ENCODE data around the gene NFKBIL1.

NFKBIL1 gene

DNA sequence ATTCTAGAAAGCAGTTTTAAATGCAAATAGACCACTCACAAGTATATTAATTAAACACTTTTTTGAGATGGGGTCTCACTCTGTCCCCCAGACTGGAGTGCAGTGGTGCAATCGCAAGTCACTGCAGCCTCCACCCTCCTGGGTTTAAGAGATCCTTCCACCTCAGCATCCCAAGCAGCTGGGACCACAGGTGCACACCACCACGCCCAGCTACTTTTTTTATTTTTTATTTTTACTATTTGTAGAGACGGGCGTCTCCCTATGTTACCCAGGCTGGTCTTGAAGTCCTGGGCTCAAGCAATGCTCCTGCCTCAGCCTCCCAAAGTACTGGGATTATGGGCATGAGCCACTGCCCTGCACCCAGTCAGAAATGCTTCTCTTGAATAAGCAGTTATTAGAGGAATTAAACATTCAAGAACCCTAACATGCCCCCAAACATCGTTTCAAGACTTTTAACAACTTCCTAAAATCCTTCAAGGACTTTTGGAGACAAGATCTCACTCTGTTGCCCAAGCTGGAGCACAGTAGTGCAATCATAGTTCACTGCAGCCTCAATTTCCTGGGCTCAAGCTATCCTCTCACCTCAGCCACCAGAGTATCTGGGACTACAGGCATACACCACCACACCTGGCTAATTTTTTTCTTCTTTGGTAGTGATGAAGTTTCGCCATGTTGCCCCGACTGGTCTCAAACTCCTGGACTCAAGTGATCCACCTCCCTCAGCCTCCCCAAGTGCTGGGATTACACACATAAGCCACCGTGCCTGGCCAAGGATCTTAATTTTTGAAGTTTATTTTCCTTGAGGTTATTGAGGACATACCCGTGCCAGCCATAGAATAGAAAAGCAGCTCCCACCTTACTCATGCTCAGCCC, 15.4 kb upstream of the NFKBIL1 start:
- TF ChIP-seq, protein P1, sequence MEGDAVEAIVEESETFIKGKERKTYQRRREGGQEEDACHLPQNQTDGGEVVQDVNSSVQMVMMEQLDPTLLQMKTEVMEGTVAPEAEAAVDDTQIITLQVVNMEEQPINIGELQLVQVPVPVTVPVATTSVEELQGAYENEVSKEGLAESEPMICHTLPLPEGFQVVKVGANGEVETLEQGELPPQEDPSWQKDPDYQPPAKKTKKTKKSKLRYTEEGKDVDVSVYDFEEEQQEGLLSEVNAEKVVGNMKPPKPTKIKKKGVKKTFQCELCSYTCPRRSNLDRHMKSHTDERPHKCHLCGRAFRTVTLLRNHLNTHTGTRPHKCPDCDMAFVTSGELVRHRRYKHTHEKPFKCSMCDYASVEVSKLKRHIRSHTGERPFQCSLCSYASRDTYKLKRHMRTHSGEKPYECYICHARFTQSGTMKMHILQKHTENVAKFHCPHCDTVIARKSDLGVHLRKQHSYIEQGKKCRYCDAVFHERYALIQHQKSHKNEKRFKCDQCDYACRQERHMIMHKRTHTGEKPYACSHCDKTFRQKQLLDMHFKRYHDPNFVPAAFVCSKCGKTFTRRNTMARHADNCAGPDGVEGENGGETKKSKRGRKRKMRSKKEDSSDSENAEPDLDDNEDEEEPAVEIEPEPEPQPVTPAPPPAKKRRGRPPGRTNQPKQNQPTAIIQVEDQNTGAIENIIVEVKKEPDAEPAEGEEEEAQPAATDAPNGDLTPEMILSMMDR (IDR thresholded peaks at IDR 0.05; ENCODE audit: low read depth, low read length) = no peak
- no peak overlapping the region for H3K4me3 ChIP-seq (ENCODE audit: low read depth, low read length)

DNA sequence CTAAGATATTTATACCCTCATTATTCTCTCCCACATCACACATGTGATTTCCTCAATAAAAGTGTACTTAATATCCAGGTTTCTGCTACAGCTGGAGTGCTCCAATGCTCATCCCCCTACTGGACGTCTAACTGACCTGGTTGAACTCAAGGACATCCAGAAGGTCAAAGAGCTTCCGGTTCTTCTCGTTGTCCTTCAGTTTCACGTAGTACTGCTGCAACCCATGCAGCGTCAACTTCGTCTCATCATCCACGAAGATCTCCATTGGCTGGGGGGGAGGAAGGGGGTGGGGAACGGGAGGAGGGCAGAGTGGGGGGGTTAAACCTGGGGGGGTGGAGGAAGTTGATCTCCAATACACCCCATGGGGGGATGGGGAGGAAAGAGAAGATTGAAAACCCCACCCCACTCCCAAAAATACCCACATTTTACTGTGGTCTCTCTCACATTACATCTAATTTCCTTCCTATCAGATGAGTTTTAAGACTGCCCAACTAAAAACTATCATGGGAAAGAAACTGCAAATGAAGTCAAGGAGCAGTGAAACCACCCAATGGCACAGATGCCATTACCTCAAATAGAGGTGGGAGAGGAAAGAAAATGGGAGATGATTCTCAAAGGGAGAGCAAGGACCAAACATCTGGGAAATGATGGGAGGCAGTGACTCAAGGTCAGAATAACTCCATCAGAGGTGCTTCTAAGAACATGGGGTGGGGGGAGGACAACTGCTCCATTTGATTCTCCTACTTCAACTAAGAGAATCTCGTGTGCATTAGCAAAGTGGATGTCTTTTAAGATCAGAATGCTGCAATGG, 14.6 kb upstream of the NFKBIL1 start:
- H3K4me3 ChIP-seq (ENCODE audit: low read depth, low read length) = no peak overlapping the region

DNA sequence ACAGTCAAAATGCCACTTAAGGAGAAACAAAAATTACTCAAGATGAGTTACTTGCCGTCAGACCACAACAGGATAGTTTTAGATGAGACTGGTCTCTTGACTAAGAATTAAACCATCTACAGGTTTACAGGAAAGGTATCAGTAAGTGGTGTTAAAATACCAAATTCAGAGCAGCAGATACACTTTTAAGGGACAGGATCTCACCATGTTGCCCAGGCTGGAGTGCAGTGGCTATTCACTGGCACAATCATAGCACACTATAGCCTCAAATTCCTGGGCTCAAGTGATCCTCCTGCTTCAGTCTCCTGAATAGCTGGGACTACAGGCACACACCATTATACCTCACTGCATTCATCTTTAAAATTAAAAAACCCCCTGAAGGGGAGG, 14.0 kb upstream of the NFKBIL1 start:
- TF ChIP-seq, protein P1 (IDR thresholded peaks at IDR 0.05; ENCODE audit: low read depth, low read length) = no peak
- no peak overlapping the region for H3K4me3 ChIP-seq (ENCODE audit: low read depth, low read length)

More for the DNA sequence above, 14.6 kb upstream of the NFKBIL1 start:
- TF ChIP-seq, protein P1 (IDR thresholded peaks at IDR 0.05; ENCODE audit: low read depth, low read length) = no peak

DNA sequence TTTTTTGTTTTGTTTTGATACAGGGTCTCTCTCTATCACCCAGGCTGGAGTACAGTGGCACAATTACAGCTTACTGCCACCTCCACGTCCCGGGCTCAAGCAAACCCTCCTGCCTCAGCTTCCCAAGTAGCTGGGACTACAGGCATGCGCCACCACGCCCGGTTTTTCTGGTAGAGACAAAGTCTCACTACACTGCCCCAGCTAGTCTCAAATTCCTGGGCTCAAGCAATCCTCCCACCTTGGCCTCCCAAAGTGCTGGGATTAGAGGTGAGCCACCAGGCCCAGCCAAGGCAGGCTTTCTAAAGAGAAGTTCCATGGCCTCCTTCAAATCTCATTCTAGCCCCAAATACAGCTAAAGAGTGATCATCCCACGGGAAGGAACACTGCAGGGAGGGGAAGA, 13.4 kb upstream of the NFKBIL1 start:
- H3K4me3 ChIP-seq (ENCODE audit: low read depth, low read length) = no peak overlapping the region
- TF ChIP-seq, protein P1 (IDR thresholded peaks at IDR 0.05; ENCODE audit: low read depth, low read length) = no peak

DNA sequence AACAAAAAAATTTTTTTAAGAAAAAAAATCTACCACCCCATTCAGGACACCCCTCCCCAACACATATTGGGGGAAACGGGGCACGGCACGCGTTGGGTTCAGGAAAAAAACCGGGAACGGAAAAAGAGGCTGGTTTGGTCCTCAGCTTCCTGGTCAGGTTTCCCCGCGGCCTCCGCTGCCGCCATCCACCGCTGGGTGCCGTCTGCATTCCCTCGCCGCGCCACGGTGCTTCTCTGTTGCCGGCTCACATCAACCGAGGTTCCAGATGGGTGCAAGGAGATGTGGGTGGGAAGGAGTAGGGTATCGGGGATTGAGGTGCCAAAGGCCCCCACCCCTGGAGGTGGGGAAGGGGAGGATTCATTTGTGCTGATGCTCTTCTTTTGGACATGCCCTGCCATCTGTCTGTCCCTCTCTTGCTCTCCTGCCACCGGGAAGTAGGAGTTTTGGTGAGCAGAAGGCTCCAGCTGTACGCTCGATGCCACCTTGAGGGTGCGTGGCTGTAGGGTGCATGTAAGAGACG, 12.8 kb upstream of the NFKBIL1 start:
- H3K4me3 ChIP-seq (ENCODE audit: low read depth, low read length) = no peak overlapping the region
- TF ChIP-seq, protein P1 (IDR thresholded peaks at IDR 0.05; ENCODE audit: low read depth, low read length) = no peak

DNA sequence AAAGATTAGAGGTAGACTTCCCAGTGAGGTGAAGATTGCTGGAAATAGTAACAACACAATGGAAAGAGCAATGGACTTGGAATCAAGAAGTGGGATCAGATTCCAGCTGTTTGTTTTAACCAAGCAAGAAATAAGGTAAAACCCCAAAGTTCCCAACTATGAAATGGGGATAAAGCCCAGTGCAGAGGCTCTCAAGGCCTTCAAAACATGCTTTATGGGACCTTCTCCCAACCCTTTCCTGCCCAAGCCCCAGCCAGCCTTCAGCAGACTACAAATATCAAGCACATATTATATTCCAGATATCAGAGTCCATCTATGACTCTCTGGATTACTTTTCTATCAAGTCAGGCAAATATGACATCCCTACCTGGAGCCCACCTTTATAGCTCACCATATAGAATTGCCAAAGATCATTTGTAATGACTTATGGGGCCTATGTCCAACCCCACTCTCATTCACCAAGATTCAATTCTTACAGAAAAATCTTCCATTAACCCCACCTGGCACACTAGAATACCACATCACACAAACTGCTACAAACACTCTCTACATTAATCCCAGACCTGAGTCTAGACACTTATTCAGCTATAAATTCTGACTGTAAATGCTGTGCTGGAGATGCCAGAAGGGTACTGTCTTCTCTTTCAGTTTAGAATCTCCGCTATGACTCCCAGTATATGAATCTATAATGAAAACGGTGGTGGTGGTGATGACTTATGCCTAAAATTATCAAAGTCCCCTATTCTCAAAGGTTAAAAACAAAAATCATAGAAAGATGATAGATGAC, 11.7 kb upstream of the NFKBIL1 start:
- H3K4me3 ChIP-seq (ENCODE audit: low read depth, low read length) = no peak overlapping the region
- TF ChIP-seq, protein P1 (IDR thresholded peaks at IDR 0.05; ENCODE audit: low read depth, low read length) = no peak

All from WI38 (cell line).